HepG2 (cell line): Measurements from ENCODE around the gene UPB1. TPM values are rescaled to one million over a fixed set of nuclear protein-coding genes. Genes with fewer than 3 reads are reported as not detected.

Experiments
- ATAC-seq: fragments of 200-7000 bp; cut with Tn5 transposase; 3 replicates; pipeline ENCODE4 v1.9.1; 2020; ENCODE audit warnings: mild to moderate bottlenecking, moderate library complexity
- BruUV-seq: library from RNA; stranded (reverse); fragments of 400-500 nt; replicated peaks from 2 replicates; lab custom pipeline; 2021; lab: Mats Ljungman, UMichigan
- CTCF ChIA-PET: fragments of 300-600 bp; formaldehyde crosslinking; extraction: SDS; loops from one replicate; lab custom pipeline; 2021; ENCODE audit warnings: low total read pairs, inconsistent platforms, low intra/inter-chr PET ratio; lab: Yijun Ruan, JAX
- POLR2A ChIA-PET: fragments of 350-600 bp; sonication (Branson Sonifier 250); formaldehyde crosslinking; loops from one replicate; lab custom pipeline; 2020; ENCODE audit warnings: antibody characterized with exemption, inconsistent platforms; lab: Yijun Ruan, JAX
- DNase-seq: peaks from one replicate; pipeline ENCODE4 v3.0.0-alpha.2; 2015; ENCODE audit warnings: low spot score
- FAIRE-seq: peaks from 3 replicates; lab custom pipeline; 2011; peaks lifted over from hg19 to GRCh38; lab: Jason Lieb, UNC
- H2AFZ ChIP-seq: one replicate; pipeline ENCODE4 v1.6.1; 2011; ENCODE audit warnings: low read length, inconsistent platforms
- H3K27ac ChIP-seq: fragments of 300-600 bp; 3 replicates; pipeline ENCODE4 v1.8.0; 2011; ENCODE audit warnings: mixed run types, mild to moderate bottlenecking, mixed read lengths, low read length, inconsistent platforms; ENCODE audit not compliant: insufficient read depth; ENCODE audit errors: extremely low read length
- H3K27me3 ChIP-seq, 2 experiments: fragments of 200-600 bp in 1 of 2; 2 replicates in 1 of 2; 3 replicates in 1 of 2; pipeline versions ENCODE4 v1.6.0 to v1.8.0; 2011; ENCODE audit warnings: low read length in 2 of 2, mild to moderate bottlenecking in 2 of 2, moderate library complexity in 2 of 2, inconsistent platforms in 1 of 2; ENCODE audit not compliant: insufficient read depth in 2 of 2, control insufficient read depth in 1 of 2
- H3K36me3 ChIP-seq, 2 experiments: fragments of 200-600 bp in 1 of 2; replicated peaks in 1 of 2; 2 replicates in 1 of 2; 3 replicates in 1 of 2; pipeline versions ENCODE4 v1.5.1 to v1.8.0; 2011; ENCODE audit warnings: low read length in 2 of 2, inconsistent platforms in 1 of 2; ENCODE audit not compliant: insufficient read depth in 2 of 2, control insufficient read depth in 1 of 2
- H3K4me1 ChIP-seq: 2 replicates; pipeline ENCODE4 v1.5.1; 2012; ENCODE audit warnings: low read length, inconsistent platforms; ENCODE audit not compliant: insufficient read depth
- H3K4me2 ChIP-seq: 2 replicates; pipeline ENCODE4 v1.6.0; 2011; ENCODE audit warnings: low read depth, low read length, inconsistent platforms
- H3K4me3 ChIP-seq, 3 experiments: fragments of 200-600 bp in 1 of 3; sonication (generic), shearing (Covaris generic) in 1 of 3; replicated peaks in 1 of 3; 2 replicates each; pipeline ENCODE4 v1.5.1; 2011 to 2016; ENCODE audit warnings: low read length in 3 of 3, inconsistent platforms in 2 of 3, low read depth in 2 of 3, mild to moderate bottlenecking in 2 of 3, control low read depth in 1 of 3, mixed read lengths in 1 of 3; ENCODE audit not compliant: insufficient read depth in 1 of 3
- H3K79me2 ChIP-seq: one replicate; pipeline ENCODE4 v1.6.1; 2011; ENCODE audit warnings: low read length, inconsistent platforms; ENCODE audit not compliant: insufficient read depth
- H3K9ac ChIP-seq: 2 replicates; pipeline ENCODE4 v1.6.0; 2011; ENCODE audit warnings: mild to moderate bottlenecking, low read depth, low read length, inconsistent platforms; ENCODE audit not compliant: insufficient read depth
- H3K9me3 ChIP-seq: 2 replicates; pipeline ENCODE4 v1.5.1; 2012; ENCODE audit warnings: mild to moderate bottlenecking, low read length
- H4K20me1 ChIP-seq: 2 replicates; pipeline ENCODE4 v1.6.0; 2011; ENCODE audit warnings: inconsistent platforms, mild to moderate bottlenecking, low read length, moderate library complexity; ENCODE audit not compliant: insufficient read depth
- DRAP1 ChIP-seq: IDR thresholded peaks from 2 replicates; pipeline ENCODE4 v1.6.1; 2016; ENCODE audit warnings: missing genetic modification reagents, missing compliant biosample characterization
- ERF ChIP-seq: IDR thresholded peaks from 2 replicates; pipeline ENCODE4 v1.6.1; 2018; ENCODE audit warnings: missing biosample characterization, missing genetic modification reagents
- HNF4A ChIP-seq: sonication (generic); formaldehyde crosslinking; IDR thresholded peaks from 2 replicates; pipeline ENCODE4 v1.4.0; 2020; ENCODE audit warnings: missing genetic modification reagents
- IKZF1 ChIP-seq: fragments of 450-650 bp; IDR thresholded peaks from 2 replicates; pipeline ENCODE4 v1.7.1; 2016
- MAX ChIP-seq: IDR thresholded peaks from 2 replicates; pipeline ENCODE4 v1.6.1; 2012; ENCODE audit warnings: inconsistent platforms
- NR2F6 ChIP-seq, 2 experiments: IDR thresholded peaks; 2 replicates each; pipeline ENCODE4 v1.6.1; 2016; ENCODE audit warnings: antibody characterized with exemption in 1 of 2, mild to moderate bottlenecking in 1 of 2
- PTBP1 ChIP-seq: fragments of 200-400 bp; formaldehyde crosslinking; IDR thresholded peaks from 2 replicates; pipeline ENCODE4 v1.6.1; 2018; ENCODE audit warnings: low read length, low read depth; ENCODE audit not compliant: poor library complexity, severe bottlenecking
- RXRA ChIP-seq: sonication (generic); formaldehyde crosslinking; IDR thresholded peaks from 2 replicates; pipeline ENCODE4 v1.5.1; 2020; ENCODE audit warnings: missing genetic modification reagents
- RXRB ChIP-seq: IDR thresholded peaks from 2 replicates; pipeline ENCODE4 v1.6.1; 2016; ENCODE audit warnings: borderline replicate concordance, missing genetic modification reagents, missing compliant biosample characterization
- SIN3B ChIP-seq: fragments of 150-350 bp; IDR thresholded peaks from 2 replicates; pipeline ENCODE4 v1.6.1; 2014; ENCODE audit warnings: low read length
- SMC3 ChIP-seq: IDR thresholded peaks from 2 replicates; pipeline ENCODE4 v1.6.1; 2011; ENCODE audit warnings: low read length, improper control_type of control experiment
- SRSF1 ChIP-seq: fragments of 200-400 bp; formaldehyde crosslinking; optimal IDR thresholded peaks from 2 replicates; pipeline ENCODE3; 2017; ENCODE audit warnings: mild to moderate bottlenecking, low read depth, low read length, moderate library complexity
- TSC22D2 ChIP-seq: sonication (generic); formaldehyde crosslinking; IDR thresholded peaks from 2 replicates; pipeline ENCODE4 v1.5.1; 2020; ENCODE audit warnings: missing genetic modification reagents, mild to moderate bottlenecking, borderline replicate concordance
- ZFX ChIP-seq: sonication (generic); formaldehyde crosslinking; IDR thresholded peaks from 2 replicates; pipeline ENCODE4 v1.4.0; 2020; ENCODE audit warnings: mild to moderate bottlenecking, low read depth, missing genetic modification reagents, moderate library complexity
- ZHX1 ChIP-seq: sonication (generic); formaldehyde crosslinking; IDR thresholded peaks from 2 replicates; pipeline ENCODE4 v1.8.1; 2022; ENCODE audit warnings: low read depth, mild to moderate bottlenecking, missing genetic modification reagents
- ZNF121 ChIP-seq: sonication (generic); formaldehyde crosslinking; IDR thresholded peaks from 2 replicates; pipeline ENCODE4 v1.5.0; 2020; ENCODE audit warnings: mild to moderate bottlenecking, missing genetic modification reagents
- ZNF441 ChIP-seq: sonication (generic); formaldehyde crosslinking; IDR thresholded peaks from 2 replicates; pipeline ENCODE4 v1.7.0; 2021; ENCODE audit warnings: missing genetic modification reagents, borderline replicate concordance
- ZNF563 ChIP-seq: sonication (generic); formaldehyde crosslinking; IDR thresholded peaks from 2 replicates; pipeline ENCODE4 v1.8.0; 2022; ENCODE audit warnings: mild to moderate bottlenecking, moderate library complexity, missing genetic modification reagents
- ZNF576 ChIP-seq: sonication (generic); formaldehyde crosslinking; IDR thresholded peaks from 2 replicates; pipeline ENCODE4 v1.4.0; 2020; ENCODE audit warnings: mild to moderate bottlenecking, missing genetic modification reagents
- WGBS: methylation state at CpG from one replicate; pipeline ENCODE4 v1.1.6; 2017; ENCODE audit warnings: low lambda C conversion rate; 5-methylcytosine and 5-hydroxymethylcytosine counted together
- in situ Hi-C: cut with HindIII; loops from 2 replicates; pipeline ENCODE4 v1.10.0; 2017; ENCODE audit warnings: low pct_unique_long_range_greater_than_20kb; ENCODE audit not compliant: extremely low pct_ligation_motif_present
- intact Hi-C: fragments of 100-400 bp; cut with micrococcal nuclease; formaldehyde crosslinking; loops from one replicate; pipeline ENCODE4 v1.10.0; 2022; ENCODE audit not compliant: unreplicated experiment
- polyA plus RNA-seq, 8 experiments: library from polyadenylated mRNA; depleted of rRNA in 3 of 8; stranded (reverse) in 7 of 8; unstranded in 1 of 8; fragments of >200 nt; fragmentation: Illumina TruSeq in 4 of 8; extraction: Trizol in 4 of 8; gene quantifications; 2 replicates each; pipeline versions ENCODE4 v1.2.1 to v1.2.3, GENCODE V29; 2011 to 2016; ENCODE audit warnings: low read depth in 4 of 8, missing spikeins in 1 of 8, mixed read lengths in 1 of 8; ENCODE audit not compliant: insufficient read depth in 1 of 8
- total RNA-seq, 5 experiments: library from RNA; depleted of rRNA; stranded (reverse); fragments of >200 nt; fragmentation: Illumina TruSeq; extraction: Trizol; gene quantifications; 2 replicates each; pipeline ENCODE4 v1.2.3, GENCODE V29; 2016; ENCODE audit warnings: low read depth in 1 of 5

Gene UPB1
- total and polyA plus RNA-seq, 2 of the 13 experiments (the other 11 are each of a cell fraction or from before 2014, with no cell fraction given): 0.38 to 1.2 TPM

- peak; percentile 92 for TF ChIP-seq ZNF563 (CRISPR knock-in tag)
Measured at GRCh38 chr22:24500277-24500820, 5.2 kb downstream of the UPB1 start (continued).

GRCh38 chr22:24501301-24502005 lies 6.3 kb downstream of the UPB1 start:
- peak; percentile 64 for DNase-seq
- H4K20me1 ChIP-seq: no peaks in the 10 kb centered on the region
- no peaks in the 10 kb centered on the region for H3K27me3 ChIP-seq
- H3K4me3 ChIP-seq: 0 out of 6 replicates have a peak overlapping the region, but pooled peaks of 1 of the 3 experiments have one; percentile 2
- no peaks in the 10 kb centered on the region for H3K9me3 ChIP-seq
- in situ Hi-C loops (no loop called here), intact Hi-C loops (loop anchor here (2.0 to 10.0 kb wide), 3 partner anchors 17 to 227 kb away; partner anchors contain the start of gene SPECC1L)
- H3K4me1 ChIP-seq: peaks cover 100% of the 10 kb centered on the region
- H3K79me2 ChIP-seq: no peaks in the 10 kb centered on the region
- ChIA-PET CTCF (no interaction called here), POLR2A (interaction anchor here (0.9 to 3.6 kb wide), 7 partner anchors 9 to 81 kb away, joined by 4 to 17 read pairs (median 6); no protein-coding TSS in a partner anchor)
- peak; percentile 15 for FAIRE-seq
- H3K36me3 ChIP-seq: no peaks in the 10 kb centered on the region
- H3K27ac ChIP-seq: peak overlapping the region; percentile 32
- 27% methylated on average over 7 of the region's 8 CpGs for WGBS
- H3K9ac ChIP-seq: no peak overlapping the region; the same call in 1 of the 2 replicates
- H2AFZ ChIP-seq: no peak overlapping the region
- no TSS peak for BruUV-seq
- peak; percentile 22 for ATAC-seq
- peak overlapping the region; percentile 67 for H3K4me2 ChIP-seq
- TF ChIP-seq ZFX: peak; percentile 57; the same call in 1 of the 2 replicates
- no peak for TF ChIP-seq TSC22D2 (CRISPR knock-in tag)
- no peak; the same call in 1 of the 2 replicates for TF ChIP-seq NR2F6 (IDR thresholded peaks at IDR 0.05)
- peak; percentile 50; the same call in 1 of the 2 replicates for TF ChIP-seq NR2F6 (CRISPR knock-in tag; IDR thresholded peaks at IDR 0.05)
- TF ChIP-seq ERF (CRISPR knock-in tag): 0 out of 2 replicates have a peak, but pooled peaks have one; percentile 27
- TF ChIP-seq SRSF1: no peak
- peak; percentile 44 for TF ChIP-seq HNF4A (CRISPR knock-in tag)
- no peak for TF ChIP-seq SIN3B
- TF ChIP-seq RXRA: peak; percentile 57; the same call in 1 of the 2 replicates
- 0 out of 2 replicates have a peak, but pooled peaks have one; percentile 31 for TF ChIP-seq ZHX1
- TF ChIP-seq ZNF576: no peak
- TF ChIP-seq PTBP1: no peak
- TF ChIP-seq IKZF1: no peak
- TF ChIP-seq MAX: peak; percentile 67
- peak; percentile 60; the same call in 1 of the 2 replicates for TF ChIP-seq RXRB
- no peak for TF ChIP-seq DRAP1
- TF ChIP-seq ZNF121 (CRISPR knock-in tag): peak; percentile 79
- TF ChIP-seq SMC3: no peak
- TF ChIP-seq ZNF441 (CRISPR knock-in tag): peak; percentile 25; the same call in 1 of the 2 replicates
